IMR-90 (cell line): ENCODE measurements around the gene CDS2. TPM values are rescaled to one million over a fixed set of nuclear protein-coding genes. Genes with fewer than 3 reads are reported as not detected.

Source experiments
- BHLHE40 ChIP-seq: fragments of 150-350 bp; IDR thresholded peaks from 2 replicates; pipeline ENCODE4 v1.6.1; 2016; ENCODE audit warnings: mild to moderate bottlenecking, low read depth, low read length
- CEBPB ChIP-seq: IDR thresholded peaks from 2 replicates; pipeline ENCODE4 v1.6.1; 2012; ENCODE audit warnings: low read depth, low read length, improper control_type of control experiment
- ELK1 ChIP-seq: fragments of 150-350 bp; IDR thresholded peaks from 2 replicates; pipeline ENCODE4 v1.6.1; 2016; ENCODE audit warnings: low read depth, mild to moderate bottlenecking, low read length, moderate library complexity, borderline replicate concordance
- MAZ ChIP-seq: IDR thresholded peaks from 2 replicates; pipeline ENCODE4 v1.6.1; 2012; ENCODE audit warnings: low read depth, mild to moderate bottlenecking, low read length, improper control_type of control experiment, moderate library complexity, borderline replicate concordance
- MXI1 ChIP-seq: IDR thresholded peaks from 2 replicates; pipeline ENCODE4 v1.6.1; 2012; ENCODE audit warnings: low read depth, mild to moderate bottlenecking, low read length, moderate library complexity, borderline replicate concordance
- RAD21 ChIP-seq: IDR thresholded peaks from 2 replicates; pipeline ENCODE4 v1.6.1; 2012; ENCODE audit warnings: low read length, improper control_type of control experiment
- polyA plus RNA-seq, 3 experiments: library from polyadenylated mRNA; depleted of rRNA; stranded (reverse); fragments of >200 nt; gene quantifications; 2 replicates each; pipeline ENCODE4 v1.2.3, GENCODE V29; 2012; ENCODE audit warnings: low replicate concordance in 1 of 3
- total RNA-seq: library from RNA; depleted of rRNA; stranded (reverse); fragments of >200 nt; gene quantifications from 2 replicates; pipeline ENCODE4 v1.2.3, GENCODE V29; 2012

Gene CDS2
- total and polyA plus RNA-seq, 2 of the 4 experiments (the other 2 are of a cell fraction), result 17.0 to 47.1 TPM

GRCh38 chr20:5077761-5078387, 48.9 kb upstream of the CDS2 start (continued):
- TF ChIP-seq MAZ (no peak), MXI1 (no peak), CEBPB (no peak), RAD21 (no peak), ELK1 (no peak), BHLHE40 (no peak)
